HG03565 (cell line): ENCODE data around the gene POLA1.

ENCODE experiments used
- ATAC-seq: cut with Tn5 transposase; IDR thresholded peaks from one replicate; pipeline ENCODE4 v1.9.1; 2021; ENCODE audit warnings: mild to moderate bottlenecking, moderate library complexity; ENCODE audit not compliant: unreplicated experiment

POLA1 gene

GRCh38 chrX:24965372-24965771 lies 271.7 kb downstream of the POLA1 start:
- ATAC-seq, result no peak

- no peak for ATAC-seq
Observed at GRCh38 chrX:24969812-24970211, 276.1 kb downstream of the POLA1 start.

DNA sequence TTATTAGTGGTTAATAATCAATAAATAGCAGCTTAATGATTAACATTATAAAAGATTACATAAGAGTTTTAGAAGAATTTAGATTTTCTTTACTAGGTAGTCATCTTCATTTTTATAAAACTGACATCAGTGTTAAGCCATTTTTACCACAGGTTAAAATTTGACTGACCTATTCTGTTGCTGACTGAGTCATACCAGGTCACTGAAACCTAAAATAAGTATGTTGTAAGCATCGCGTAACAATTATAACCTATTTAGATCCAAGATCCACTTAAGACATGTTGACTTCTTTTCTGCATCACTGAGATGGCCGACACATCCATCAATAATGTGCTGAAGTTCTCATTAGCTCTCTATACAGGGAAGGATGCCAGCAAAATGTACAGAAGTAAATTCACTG lies 285.4 kb downstream of the POLA1 start:
- ATAC-seq, result no peak

GRCh38 chrX:24981030-24981429 lies 287.3 kb downstream of the POLA1 start:
- ATAC-seq, result no peak

- no peak for ATAC-seq
Observed at GRCh38 chrX:24982306-24982965, 288.7 kb downstream of the POLA1 start.

DNA sequence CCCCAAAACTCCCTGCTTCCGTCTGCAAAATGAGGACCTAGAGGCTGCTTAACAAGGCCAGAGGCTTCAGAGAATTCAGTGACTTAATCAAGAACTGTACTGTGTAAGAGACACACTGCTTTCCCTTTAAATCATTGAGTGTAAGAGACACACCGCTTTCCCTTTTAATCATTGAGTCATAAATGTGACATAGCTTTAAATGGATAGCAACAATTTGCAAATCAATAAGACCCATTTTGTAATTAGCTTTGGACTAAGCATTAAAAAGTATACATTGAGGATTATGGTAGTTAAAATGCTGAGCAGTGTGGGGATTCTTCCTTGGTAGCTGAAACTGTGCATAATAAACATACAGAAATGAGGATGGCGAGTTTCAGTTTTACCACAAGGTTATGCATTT lies 290.2 kb downstream of the POLA1 start:
- no peak for ATAC-seq

DNA sequence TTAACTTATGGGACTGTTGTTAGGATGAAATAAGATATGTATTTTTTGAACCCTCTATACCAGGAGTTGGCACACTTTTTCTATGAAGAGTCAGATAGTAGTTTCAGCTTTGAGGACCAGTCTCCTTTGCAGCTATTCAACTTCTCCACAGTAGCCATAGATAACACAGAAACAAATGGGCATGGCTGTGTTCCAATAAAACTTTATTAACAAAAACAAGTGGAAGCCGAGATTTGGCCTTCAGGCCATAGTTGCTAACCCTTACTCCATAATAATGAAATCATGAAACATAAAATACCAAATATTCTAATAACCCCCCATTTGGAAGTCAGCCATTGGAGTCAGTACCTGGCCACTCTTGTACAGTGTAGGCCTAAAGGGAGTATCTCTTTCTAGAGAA lies 291.4 kb downstream of the POLA1 start:
- no peak for ATAC-seq

DNA sequence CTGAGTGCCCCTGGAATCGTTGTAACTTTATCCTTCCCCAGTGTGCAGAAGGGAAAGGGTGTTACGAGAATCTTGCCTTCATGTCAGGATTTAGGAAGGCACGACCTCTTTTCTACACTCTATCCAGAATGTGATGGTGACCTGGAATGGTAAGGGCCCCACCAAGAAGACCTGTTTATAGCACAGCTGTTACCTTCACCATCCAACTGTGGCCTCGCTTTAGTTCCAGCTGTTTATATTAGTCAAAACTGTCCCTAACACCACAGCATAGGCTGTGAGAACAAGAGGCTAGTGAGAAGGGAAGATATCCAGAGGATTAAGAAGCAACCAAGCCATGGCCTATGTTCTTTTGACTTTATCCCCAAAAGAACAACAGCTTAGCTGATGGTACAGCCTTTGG lies 294.0 kb downstream of the POLA1 start:
- no peak for ATAC-seq

GRCh38 chrX:24988314-24988713 lies 294.6 kb downstream of the POLA1 start:
- ATAC-seq, result no peak

DNA sequence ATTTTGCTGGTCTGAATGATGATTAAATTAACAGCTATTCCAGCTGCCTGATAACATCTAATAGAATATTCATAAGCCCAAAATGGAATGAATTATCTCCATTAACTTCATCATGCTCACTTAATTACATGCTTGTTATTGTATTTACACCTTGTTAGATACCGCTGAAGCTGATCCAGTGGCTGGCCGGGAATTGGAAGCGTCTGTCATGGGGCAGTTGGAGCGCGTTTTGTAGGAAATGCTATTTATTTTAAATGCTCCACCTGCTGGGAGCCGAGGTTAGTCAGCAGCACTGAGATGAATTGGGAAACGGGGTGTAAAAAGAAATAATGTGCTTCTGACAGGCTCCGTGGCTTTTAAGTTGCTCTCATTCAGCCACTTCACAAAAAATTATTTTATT lies 296.8 kb downstream of the POLA1 start:
- no peak for ATAC-seq

DNA sequence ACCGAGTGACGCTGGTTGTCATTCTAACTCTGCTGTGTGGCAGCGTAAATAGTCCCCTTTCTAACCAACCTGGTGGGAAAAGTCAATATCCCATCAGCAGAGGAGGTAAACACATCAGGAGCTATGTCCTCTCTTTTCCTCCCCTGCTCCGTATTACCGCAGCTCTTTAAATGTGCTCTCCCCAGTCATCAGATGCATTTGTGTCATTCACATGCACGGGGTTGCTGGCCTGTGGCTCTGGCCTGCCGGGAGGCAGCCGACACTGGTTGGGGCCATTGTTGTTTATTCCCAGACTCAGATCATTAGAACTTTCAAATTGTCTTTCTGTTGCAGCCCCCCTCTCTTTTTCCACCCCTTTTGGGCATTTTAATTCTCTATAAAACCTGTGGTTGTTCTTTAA lies 300.2 kb downstream of the POLA1 start:
- ATAC-seq, result no peak

DNA sequence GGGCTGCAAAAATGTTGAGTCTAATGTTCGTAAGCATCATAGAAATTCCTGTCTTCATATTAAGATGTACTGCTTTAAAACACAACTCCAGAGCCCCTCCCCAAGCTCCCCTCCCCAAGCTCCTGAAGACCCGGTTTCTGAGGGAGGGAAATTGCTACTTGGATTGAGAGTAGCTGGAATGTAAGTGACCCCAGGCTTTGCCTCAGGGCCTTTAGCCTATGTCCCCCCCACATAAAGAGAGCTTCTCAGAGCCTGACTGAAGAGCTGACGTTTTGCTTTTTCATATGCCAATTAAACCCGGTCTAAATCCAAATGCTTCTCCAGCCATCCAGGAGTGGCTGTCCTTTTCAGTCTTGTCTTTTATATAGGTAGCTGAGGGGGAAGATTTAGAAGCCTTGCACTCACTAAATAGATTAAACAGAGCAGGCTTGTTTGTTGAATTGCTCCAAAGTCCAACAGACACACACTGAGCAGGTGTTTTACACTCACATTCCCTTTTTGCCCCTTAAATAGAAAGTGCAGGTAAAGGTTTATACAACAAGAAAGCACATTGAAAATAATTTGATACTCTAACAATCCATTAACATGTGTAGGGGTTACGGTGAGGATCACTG lies 302.5 kb downstream of the POLA1 start:
- no peak for ATAC-seq

DNA sequence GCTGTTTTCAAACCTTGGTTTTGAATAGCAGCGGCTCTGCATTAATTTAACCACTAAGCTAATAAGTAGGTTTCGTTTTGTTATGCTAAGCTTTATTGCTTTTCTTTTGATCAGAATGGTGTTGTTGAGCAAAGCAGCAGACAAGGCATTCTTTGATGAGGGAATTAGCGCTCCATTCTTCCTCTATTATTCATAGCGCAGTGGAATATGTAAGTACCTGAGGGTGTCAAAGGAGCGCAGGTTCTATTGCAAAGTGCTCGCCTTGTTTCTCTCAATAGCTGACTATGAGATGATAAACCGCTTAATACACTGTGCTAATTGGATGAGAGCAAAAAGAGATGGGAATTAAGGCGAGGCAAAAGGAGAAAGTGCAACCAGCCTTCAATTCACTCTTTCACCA lies 305.8 kb downstream of the POLA1 start:
- no peak for ATAC-seq

DNA sequence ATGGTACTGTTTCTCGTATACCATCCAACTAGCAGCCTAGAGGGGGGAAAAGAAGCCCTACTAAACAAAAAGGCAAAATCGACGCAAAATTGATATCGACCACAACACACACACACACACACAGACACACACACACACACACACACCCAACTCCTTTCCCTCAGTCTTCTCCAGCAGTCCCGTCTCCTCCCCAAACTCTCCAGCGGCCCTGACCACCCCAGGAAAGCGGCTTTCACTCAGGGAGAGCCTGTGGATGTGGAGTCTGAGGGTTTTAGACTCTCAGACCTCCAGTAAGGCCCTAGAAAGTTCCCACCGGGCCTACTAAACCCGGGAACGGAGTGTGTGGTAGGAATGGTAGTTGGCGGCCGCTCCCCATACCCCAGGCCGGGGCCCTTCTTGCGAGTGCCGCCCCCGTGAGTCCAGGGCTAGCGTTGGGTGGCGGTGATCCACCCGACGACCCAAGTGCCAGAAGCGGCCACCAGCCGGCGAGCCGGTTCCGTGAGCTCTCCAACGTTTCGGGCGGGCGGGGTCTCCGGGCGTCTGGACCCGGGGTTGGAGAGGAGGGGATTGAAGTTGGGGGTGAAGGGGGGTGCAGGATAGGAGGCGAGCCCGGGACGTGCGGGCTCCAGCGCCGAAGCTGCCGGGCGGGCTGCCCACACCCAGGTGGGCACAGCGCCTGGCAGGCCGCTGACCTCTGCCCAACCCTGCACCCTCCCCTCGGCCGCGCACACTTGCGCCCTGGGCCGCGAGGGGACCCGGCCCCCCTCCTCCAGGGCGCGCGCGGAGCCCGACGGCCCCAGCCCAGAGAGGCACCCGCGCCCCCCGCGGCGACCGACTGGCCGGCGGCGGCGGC lies 308.3 kb downstream of the POLA1 start:
- no peak for ATAC-seq

DNA sequence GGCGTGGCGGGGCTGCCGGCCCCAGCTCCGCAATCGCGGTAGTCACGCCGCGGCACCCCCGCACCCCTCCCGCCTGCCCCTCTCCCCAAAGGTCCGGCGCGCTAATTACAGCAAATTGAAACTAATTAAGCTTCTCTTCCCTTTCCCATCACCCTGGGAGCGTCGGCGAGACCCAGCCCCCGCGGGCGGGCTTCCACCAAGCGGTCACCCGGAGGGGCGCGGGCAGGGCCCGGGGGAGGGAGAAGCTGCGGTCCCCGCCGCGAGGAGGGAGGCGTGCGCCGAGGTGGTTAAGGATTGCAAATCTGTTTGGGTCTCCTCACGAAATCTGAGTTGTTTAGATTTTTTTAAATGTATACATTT lies 308.9 kb downstream of the POLA1 start:
- no peak for ATAC-seq

- no peak for ATAC-seq
Observed at GRCh38 chrX:25003066-25003849, 309.5 kb downstream of the POLA1 start.

DNA sequence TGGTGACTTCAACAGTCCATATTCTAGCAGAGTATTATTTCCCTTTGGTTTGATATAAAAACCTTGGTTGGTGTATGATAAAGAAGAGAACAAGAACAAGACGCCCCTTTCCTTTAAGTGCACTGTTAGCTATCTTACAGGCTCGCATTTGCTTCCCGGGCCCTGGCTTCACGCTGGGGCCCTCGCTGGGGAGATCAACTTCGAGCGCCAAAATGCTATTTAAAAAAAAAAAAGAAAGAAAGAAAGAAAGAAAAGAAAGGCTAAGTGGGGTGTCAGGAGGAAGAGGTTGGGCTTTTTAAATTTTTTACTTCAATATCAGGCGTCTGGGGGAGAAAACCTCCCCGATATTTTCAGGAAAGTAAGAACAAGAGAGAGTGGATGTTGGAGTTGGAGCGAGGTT lies 310.3 kb downstream of the POLA1 start:
- no peak for ATAC-seq

GRCh38 chrX:25004485-25005032 lies 310.8 kb downstream of the POLA1 start:
- ATAC-seq, result no peak

GRCh38 chrX:25005034-25005381 lies 311.3 kb downstream of the POLA1 start:
- ATAC-seq, result no peak

- ATAC-seq, result no peak
Observed at GRCh38 chrX:25005382-25006185, 311.9 kb downstream of the POLA1 start.
